Effector memory CD4-positive, alpha-beta T cell (primary cell): ENCODE results near the gene PTPRM.

Experiments
- DNase-seq, 3 donors: peaks; one replicate each; pipeline ENCODE4 v3.0.0-alpha.2; 2020
- H3K27ac ChIP-seq: 2 replicates; pipeline ENCODE4 v1.7.0; 2013; ENCODE audit warnings: mild to moderate bottlenecking, low read length, moderate library complexity; ENCODE audit not compliant: insufficient read depth, poor library complexity, severe bottlenecking
- H3K27me3 ChIP-seq: replicated peaks from 2 replicates; pipeline ENCODE4 v1.7.0; 2013; ENCODE audit warnings: mild to moderate bottlenecking, low read length; ENCODE audit not compliant: insufficient read depth, control insufficient read depth, poor library complexity, severe bottlenecking
- H3K36me3 ChIP-seq: 2 replicates; pipeline ENCODE4 v1.7.0; 2013; ENCODE audit warnings: mild to moderate bottlenecking, low read length, moderate library complexity; ENCODE audit not compliant: control insufficient read depth, insufficient read depth
- H3K4me1 ChIP-seq: 2 replicates; pipeline ENCODE4 v1.7.0; 2013; ENCODE audit warnings: low read length, mild to moderate bottlenecking; ENCODE audit not compliant: control insufficient read depth, insufficient read depth, poor library complexity, severe bottlenecking
- H3K4me3 ChIP-seq: 2 replicates; pipeline ENCODE4 v1.7.0; 2013; ENCODE audit warnings: low read length, low read depth, mild to moderate bottlenecking; ENCODE audit not compliant: insufficient read depth, poor library complexity, severe bottlenecking
- H3K9me3 ChIP-seq: 2 replicates; pipeline ENCODE4 v1.7.0; 2013; ENCODE audit warnings: mild to moderate bottlenecking, low read length, moderate library complexity; ENCODE audit not compliant: control insufficient read depth

Gene PTPRM

GRCh38 chr18:7677424-7677823 lies 110.3 kb downstream of the PTPRM start:
- no peaks in the 10 kb centered on the region for H3K9me3 ChIP-seq
- no peak for DNase-seq

GRCh38 chr18:7678389-7678788 lies 111.3 kb downstream of the PTPRM start:
- no peak for DNase-seq
- Histone ChIP-seq H3K36me3 (no peaks in the 10 kb centered on the region), H3K4me1 (no peaks in the 10 kb centered on the region), H3K4me3 (no peak overlapping the region), H3K27me3 (no peaks in the 10 kb centered on the region), H3K9me3 (no peaks in the 10 kb centered on the region), H3K27ac (no peak overlapping the region)

More at GRCh38 chr18:7677424-7677823, 110.3 kb downstream of the PTPRM start:
- Histone ChIP-seq H3K27ac (no peak overlapping the region), H3K36me3 (no peaks in the 10 kb centered on the region), H3K27me3 (no peaks in the 10 kb centered on the region), H3K4me1 (no peaks in the 10 kb centered on the region), H3K4me3 (no peak overlapping the region)

GRCh38 chr18:7678801-7679200 lies 111.7 kb downstream of the PTPRM start:
- Histone ChIP-seq H3K27me3 (no peaks in the 10 kb centered on the region), H3K27ac (no peak overlapping the region), H3K4me1 (no peaks in the 10 kb centered on the region), H3K9me3 (no peaks in the 10 kb centered on the region), H3K36me3 (no peaks in the 10 kb centered on the region), H3K4me3 (no peak overlapping the region)
- no peak for DNase-seq

DNA sequence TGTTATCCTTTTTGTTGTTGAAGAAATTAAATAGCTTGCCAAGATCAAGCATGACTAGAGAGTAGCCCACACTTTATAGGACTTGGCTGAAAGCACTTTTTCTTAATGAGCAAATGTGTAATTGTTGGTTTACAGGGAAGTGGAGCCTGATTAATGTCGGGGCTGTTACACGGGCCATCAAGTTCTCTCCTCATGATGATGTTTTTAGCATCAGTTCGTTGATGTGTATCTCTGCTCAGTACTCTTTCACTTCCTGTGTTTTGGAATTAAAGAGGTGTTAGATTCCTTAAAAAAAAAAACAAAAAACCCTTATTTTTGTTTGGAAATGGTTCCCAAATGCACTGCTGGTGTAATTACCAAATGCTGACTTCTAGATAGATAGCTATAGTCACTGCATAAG lies 114.2 kb downstream of the PTPRM start:
- H3K9me3 ChIP-seq, result no peaks in the 10 kb centered on the region
- H3K4me1 ChIP-seq, result no peaks in the 10 kb centered on the region

GRCh38 chr18:7682321-7682720 lies 115.2 kb downstream of the PTPRM start:
- DNase-seq, result no peak
- H3K27ac ChIP-seq, result no peak overlapping the region
- H3K4me3 ChIP-seq, result no peak overlapping the region
- H3K36me3 ChIP-seq, result no peaks in the 10 kb centered on the region
- no peaks in the 10 kb centered on the region for H3K4me1 ChIP-seq
- H3K9me3 ChIP-seq, result no peaks in the 10 kb centered on the region
- H3K27me3 ChIP-seq, result no peaks in the 10 kb centered on the region

More for the DNA sequence above, 114.2 kb downstream of the PTPRM start:
- no peak overlapping the region for H3K4me3 ChIP-seq
- DNase-seq, result no peak
- no peaks in the 10 kb centered on the region for H3K36me3 ChIP-seq
- no peak overlapping the region for H3K27ac ChIP-seq
- H3K27me3 ChIP-seq, result no peaks in the 10 kb centered on the region

GRCh38 chr18:7683753-7684152 lies 116.6 kb downstream of the PTPRM start:
- no peaks in the 10 kb centered on the region for H3K9me3 ChIP-seq
- H3K36me3 ChIP-seq, result no peaks in the 10 kb centered on the region
- no peak for DNase-seq
- H3K4me1 ChIP-seq, result no peaks in the 10 kb centered on the region
- H3K4me3 ChIP-seq, result no peak overlapping the region
- no peaks in the 10 kb centered on the region for H3K27me3 ChIP-seq
- no peak overlapping the region for H3K27ac ChIP-seq

DNA sequence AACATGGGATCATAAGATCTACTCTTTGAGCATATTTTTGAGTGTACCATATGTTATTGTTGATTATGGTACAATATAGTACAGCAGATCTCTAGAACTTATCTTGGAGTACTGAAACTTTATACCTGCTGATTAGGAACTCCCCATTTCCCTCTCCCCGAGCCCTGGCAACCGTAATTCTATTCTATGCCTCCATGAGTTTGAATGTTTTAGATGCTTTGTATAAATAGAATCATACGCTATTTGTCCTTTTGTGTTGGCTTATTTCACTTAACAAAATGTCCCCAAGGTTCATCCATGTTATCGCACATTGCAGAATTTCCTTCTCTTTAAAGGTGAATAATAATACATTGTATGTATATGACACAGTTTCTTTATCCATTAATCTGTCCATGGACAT lies 117.2 kb downstream of the PTPRM start:
- no peaks in the 10 kb centered on the region for H3K9me3 ChIP-seq
- no peak overlapping the region for H3K4me3 ChIP-seq
- DNase-seq, result no peak
- no peaks in the 10 kb centered on the region for H3K27me3 ChIP-seq
- no peak overlapping the region for H3K27ac ChIP-seq
- no peaks in the 10 kb centered on the region for H3K36me3 ChIP-seq
- H3K4me1 ChIP-seq, result no peaks in the 10 kb centered on the region

- Histone ChIP-seq H3K4me3 (no peak overlapping the region), H3K27me3 (no peaks in the 10 kb centered on the region), H3K27ac (no peak overlapping the region), H3K36me3 (no peaks in the 10 kb centered on the region), H3K9me3 (no peaks in the 10 kb centered on the region), H3K4me1 (no peaks in the 10 kb centered on the region)
- no peak for DNase-seq
Measured at GRCh38 chr18:7684966-7685365, 117.8 kb downstream of the PTPRM start.

DNA sequence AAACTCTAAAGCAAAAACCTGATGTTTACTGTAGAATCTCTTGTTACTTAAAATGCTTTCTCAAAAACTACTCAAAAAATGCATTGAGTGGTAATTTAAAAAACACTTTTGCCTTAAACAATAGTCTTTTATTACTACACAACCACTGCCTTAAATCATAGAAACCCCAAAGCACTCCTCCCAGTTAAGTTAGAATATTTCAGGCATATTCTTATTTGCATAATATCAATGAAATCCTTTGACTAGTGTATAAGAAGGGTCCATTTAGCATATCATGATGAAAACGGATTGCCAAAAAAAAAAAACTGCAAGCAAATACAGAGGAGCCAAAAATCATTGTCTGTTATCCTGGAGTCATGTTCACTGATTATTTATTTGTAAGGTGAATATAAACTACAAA lies 119.2 kb downstream of the PTPRM start:
- no peaks in the 10 kb centered on the region for H3K36me3 ChIP-seq
- no peaks in the 10 kb centered on the region for H3K27me3 ChIP-seq
- H3K4me1 ChIP-seq, result no peaks in the 10 kb centered on the region
- H3K9me3 ChIP-seq, result no peaks in the 10 kb centered on the region
- no peak for DNase-seq
- H3K4me3 ChIP-seq, result no peak overlapping the region
- no peak overlapping the region for H3K27ac ChIP-seq

DNA sequence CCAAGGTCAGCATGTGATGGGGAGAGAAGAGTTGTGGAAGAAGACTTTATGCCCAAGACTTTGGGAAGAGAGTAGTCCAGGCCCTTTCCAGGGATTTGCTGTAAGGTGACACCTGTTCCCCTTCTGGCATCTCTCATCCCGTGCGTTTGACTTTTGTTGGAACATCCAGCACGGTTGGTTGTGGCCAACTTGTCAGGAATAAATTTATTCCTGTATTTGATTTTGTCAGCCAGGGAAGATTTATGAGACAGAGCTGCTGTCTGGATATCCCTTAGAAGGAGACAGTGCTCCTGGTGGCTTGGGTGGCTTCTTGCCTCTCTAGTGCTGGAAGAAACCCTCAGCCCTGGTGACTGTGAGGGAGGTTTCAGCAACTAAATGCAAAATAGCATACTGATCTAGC lies 121.5 kb downstream of the PTPRM start:
- Histone ChIP-seq H3K9me3 (no peaks in the 10 kb centered on the region), H3K27ac (no peak overlapping the region), H3K4me1 (no peaks in the 10 kb centered on the region)

GRCh38 chr18:7691206-7691605 lies 124.1 kb downstream of the PTPRM start:
- no peaks in the 10 kb centered on the region for H3K9me3 ChIP-seq
- no peaks in the 10 kb centered on the region for H3K4me1 ChIP-seq
- no peak overlapping the region for H3K27ac ChIP-seq
- no peak for DNase-seq
- no peaks in the 10 kb centered on the region for H3K36me3 ChIP-seq
- H3K4me3 ChIP-seq, result no peak overlapping the region
- no peaks in the 10 kb centered on the region for H3K27me3 ChIP-seq

More for the DNA sequence above, 121.5 kb downstream of the PTPRM start:
- H3K36me3 ChIP-seq, result no peaks in the 10 kb centered on the region
- H3K27me3 ChIP-seq, result no peaks in the 10 kb centered on the region
- no peak for DNase-seq
- no peak overlapping the region for H3K4me3 ChIP-seq
